ENCODE results near the gene ESR2.

GRCh38 chr14:64233531-64234190 lies 60.5 kb downstream of the ESR2 start:
- TF ChIP-seq POLR2A (IDR thresholded peaks at IDR 0.05; ENCODE audit: low read depth, low read length) (no peak), TAF1 (IDR thresholded peaks at IDR 0.05; ENCODE audit: low read depth, low read length) (no peak), SPI1 (IDR thresholded peaks at IDR 0.05; ENCODE audit: low read depth, low read length) (no peak), POLR2AphosphoS5 (IDR thresholded peaks at IDR 0.05; ENCODE audit: low read depth, low read length) (no peak), POU2F2 (IDR thresholded peaks at IDR 0.05; ENCODE audit: low read depth, low read length) (no peak)

Data from GM12891 (cell line).